DOHH2 (cell line): ENCODE results near the gene NCAM2.

Experiments used
- H3F3A ChIP-seq: fragments of 200-600 bp; sonication (generic), shearing (Covaris generic); 2 replicates; pipeline ENCODE4 v1.6.0; 2016; ENCODE audit warnings: antibody characterized with exemption, mild to moderate bottlenecking; ENCODE audit not compliant: control insufficient read depth, insufficient read depth
- H3K27ac ChIP-seq: fragments of 200-600 bp; sonication (generic); 2 replicates; pipeline ENCODE4 v1.5.1; 2014; ENCODE audit warnings: low read depth, mild to moderate bottlenecking, low read length, moderate library complexity
- H3K27me3 ChIP-seq: fragments of 200-600 bp; sonication (generic); 2 replicates; pipeline ENCODE4 v1.6.1; 2014; ENCODE audit warnings: mild to moderate bottlenecking, low read length, mixed read lengths; ENCODE audit not compliant: control insufficient read depth
- H3K36me3 ChIP-seq: fragments of 200-600 bp; sonication (generic); 2 replicates; pipeline ENCODE4 v1.6.1; 2014; ENCODE audit warnings: mild to moderate bottlenecking, low read length, moderate library complexity, mixed read lengths; ENCODE audit not compliant: control insufficient read depth
- H3K4me1 ChIP-seq: fragments of 200-600 bp; sonication (generic); 2 replicates; pipeline ENCODE4 v1.6.1; 2014; ENCODE audit warnings: mild to moderate bottlenecking, low read length, mixed read lengths; ENCODE audit not compliant: control insufficient read depth
- H3K4me2 ChIP-seq: fragments of 200-600 bp; sonication (generic); 2 replicates; pipeline ENCODE4 v1.6.0; 2014; ENCODE audit warnings: mild to moderate bottlenecking, low read length, moderate library complexity
- H3K4me3 ChIP-seq: fragments of 200-600 bp; sonication (generic); 2 replicates; pipeline ENCODE4 v1.5.1; 2014; ENCODE audit warnings: mild to moderate bottlenecking, low read length, mixed read lengths
- H3K79me2 ChIP-seq: fragments of 200-600 bp; sonication (generic); 2 replicates; pipeline ENCODE4 v1.6.1; 2014; ENCODE audit warnings: mild to moderate bottlenecking, low read length, mixed read lengths; ENCODE audit not compliant: control insufficient read depth
- H3K9me2 ChIP-seq: fragments of 200-600 bp; sonication (generic); replicated peaks from 2 replicates; pipeline ENCODE4 v1.6.1; 2014; ENCODE audit warnings: mild to moderate bottlenecking, low read length, mixed read lengths; ENCODE audit not compliant: control insufficient read depth
- H3K9me3 ChIP-seq: fragments of 200-600 bp; sonication (generic); 2 replicates; pipeline ENCODE4 v1.6.1; 2014; ENCODE audit warnings: antibody characterized with exemption, low read length, mixed read lengths; ENCODE audit not compliant: control insufficient read depth, insufficient read depth
- H4K20me1 ChIP-seq: fragments of 200-600 bp; sonication (generic); 2 replicates; pipeline ENCODE4 v1.6.0; 2014; ENCODE audit warnings: low read depth, mild to moderate bottlenecking, antibody characterized with exemption, low read length, moderate library complexity; ENCODE audit not compliant: control insufficient read depth, insufficient read depth
- CTCF ChIP-seq: fragments of 200-600 bp; sonication (generic); IDR thresholded peaks from one replicate; pipeline ENCODE4 v1.5.1; 2014; ENCODE audit warnings: antibody characterized with exemption, mild to moderate bottlenecking, low read depth, low read length; ENCODE audit not compliant: poor library complexity, severe bottlenecking
- EZH2phosphoT487 ChIP-seq: fragments of 200-600 bp; sonication (generic); IDR thresholded peaks from 2 replicates; pipeline ENCODE4 v1.6.1; 2017; ENCODE audit warnings: borderline replicate concordance, mild to moderate bottlenecking, antibody characterized with exemption, low read length, moderate library complexity, mixed read lengths

The NCAM2 gene

GRCh38 chr21:21295303-21295702 lies 297.1 kb downstream of the NCAM2 start:
- Histone ChIP-seq H4K20me1 (no peaks in the 10 kb centered on the region), H3K4me1 (no peaks in the 10 kb centered on the region), H3K4me3 (no peak overlapping the region), H3K79me2 (no peaks in the 10 kb centered on the region), H3K27me3 (no peaks in the 10 kb centered on the region), H3K9me2 (no peaks in the 10 kb centered on the region), H3F3A (no peaks in the 10 kb centered on the region), H3K36me3 (no peaks in the 10 kb centered on the region), H3K9me3 (no peaks in the 10 kb centered on the region; the same call in 1 of the 2 replicates), H3K27ac (no peak overlapping the region), H3K4me2 (no peak overlapping the region)
- no peak for TF ChIP-seq CTCF

GRCh38 chr21:21297211-21297610 lies 299.0 kb downstream of the NCAM2 start:
- no peaks in the 10 kb centered on the region for H3K9me2 ChIP-seq
- no peak overlapping the region for H3K27ac ChIP-seq
- no peak for TF ChIP-seq EZH2phosphoT487
- TF ChIP-seq CTCF: no peak
- H3K27me3 ChIP-seq: no peaks in the 10 kb centered on the region
- H3K4me3 ChIP-seq: no peak overlapping the region
- no peaks in the 10 kb centered on the region for H3F3A ChIP-seq
- no peak overlapping the region for H3K4me2 ChIP-seq
- no peaks in the 10 kb centered on the region for H4K20me1 ChIP-seq
- no peaks in the 10 kb centered on the region for H3K79me2 ChIP-seq
- H3K9me3 ChIP-seq: no peaks in the 10 kb centered on the region
- H3K36me3 ChIP-seq: no peaks in the 10 kb centered on the region
- H3K4me1 ChIP-seq: no peaks in the 10 kb centered on the region

- TF ChIP-seq CTCF (no peak), EZH2phosphoT487 (no peak)
- H3K9me3 ChIP-seq: no peaks in the 10 kb centered on the region
- no peaks in the 10 kb centered on the region for H3F3A ChIP-seq
- H4K20me1 ChIP-seq: no peaks in the 10 kb centered on the region
- no peaks in the 10 kb centered on the region for H3K27me3 ChIP-seq
- H3K4me1 ChIP-seq: no peaks in the 10 kb centered on the region
- H3K4me3 ChIP-seq: no peak overlapping the region
- H3K4me2 ChIP-seq: no peak overlapping the region
- H3K36me3 ChIP-seq: no peaks in the 10 kb centered on the region
- no peak overlapping the region for H3K27ac ChIP-seq
- no peaks in the 10 kb centered on the region for H3K9me2 ChIP-seq
- H3K79me2 ChIP-seq: no peaks in the 10 kb centered on the region
Measured at GRCh38 chr21:21301013-21301412, 302.8 kb downstream of the NCAM2 start.

GRCh38 chr21:21309510-21309909 lies 311.3 kb downstream of the NCAM2 start:
- Histone ChIP-seq H3K9me3 (no peaks in the 10 kb centered on the region), H3K4me3 (no peak overlapping the region), H3K27ac (no peak overlapping the region), H3K9me2 (no peaks in the 10 kb centered on the region), H3K27me3 (no peaks in the 10 kb centered on the region), H3F3A (no peaks in the 10 kb centered on the region), H3K4me1 (no peaks in the 10 kb centered on the region), H4K20me1 (no peaks in the 10 kb centered on the region), H3K79me2 (no peaks in the 10 kb centered on the region), H3K36me3 (no peaks in the 10 kb centered on the region), H3K4me2 (no peak overlapping the region)
- TF ChIP-seq EZH2phosphoT487 (no peak), CTCF (no peak)
